ENCODE data around the gene KRT10. TPM values are rescaled to one million over a fixed set of nuclear protein-coding genes. Genes with fewer than 3 reads are reported as not detected.
"Not testable (repeated sequence)": the region's sequence is repeated elsewhere in the genome, so short reads cannot be mapped to it uniquely, and the experiment has no call there.

Gene KRT10
- total RNA-seq, 4 donors from 2014 or later: 5.1 to 19.0 (median 8.1) TPM

DNA sequence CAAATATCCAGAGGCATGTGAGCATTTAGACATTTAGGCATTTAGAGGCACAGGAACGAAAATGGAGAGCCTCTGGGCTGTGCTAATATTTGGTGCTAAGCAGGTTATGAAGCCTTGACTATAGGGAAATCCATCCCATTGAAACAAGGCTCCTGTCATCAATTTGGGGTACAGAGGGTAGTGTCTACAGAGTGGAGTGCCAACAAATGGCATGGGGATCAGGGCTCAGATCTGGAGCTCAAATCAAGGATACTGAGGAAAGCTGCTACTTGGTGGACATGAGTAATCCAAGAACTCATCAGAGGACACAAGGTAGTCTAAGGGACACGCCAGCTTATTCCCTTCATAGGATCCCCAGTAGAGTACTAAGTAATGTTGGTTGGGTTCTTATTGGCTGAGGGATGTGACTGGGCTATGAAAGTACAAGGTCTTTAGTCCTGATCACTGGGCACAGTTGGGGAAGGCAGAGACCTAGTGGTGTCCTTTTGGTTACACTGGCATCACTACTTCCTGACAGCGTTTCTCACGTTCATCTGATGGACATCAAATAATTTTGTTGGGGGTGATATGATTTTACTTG is 5.2 kb downstream of the KRT10 start:
- TF ChIP-seq POLR2A (IDR thresholded peaks at IDR 0.05): no peak
- TF ChIP-seq, protein P1, sequence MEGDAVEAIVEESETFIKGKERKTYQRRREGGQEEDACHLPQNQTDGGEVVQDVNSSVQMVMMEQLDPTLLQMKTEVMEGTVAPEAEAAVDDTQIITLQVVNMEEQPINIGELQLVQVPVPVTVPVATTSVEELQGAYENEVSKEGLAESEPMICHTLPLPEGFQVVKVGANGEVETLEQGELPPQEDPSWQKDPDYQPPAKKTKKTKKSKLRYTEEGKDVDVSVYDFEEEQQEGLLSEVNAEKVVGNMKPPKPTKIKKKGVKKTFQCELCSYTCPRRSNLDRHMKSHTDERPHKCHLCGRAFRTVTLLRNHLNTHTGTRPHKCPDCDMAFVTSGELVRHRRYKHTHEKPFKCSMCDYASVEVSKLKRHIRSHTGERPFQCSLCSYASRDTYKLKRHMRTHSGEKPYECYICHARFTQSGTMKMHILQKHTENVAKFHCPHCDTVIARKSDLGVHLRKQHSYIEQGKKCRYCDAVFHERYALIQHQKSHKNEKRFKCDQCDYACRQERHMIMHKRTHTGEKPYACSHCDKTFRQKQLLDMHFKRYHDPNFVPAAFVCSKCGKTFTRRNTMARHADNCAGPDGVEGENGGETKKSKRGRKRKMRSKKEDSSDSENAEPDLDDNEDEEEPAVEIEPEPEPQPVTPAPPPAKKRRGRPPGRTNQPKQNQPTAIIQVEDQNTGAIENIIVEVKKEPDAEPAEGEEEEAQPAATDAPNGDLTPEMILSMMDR (IDR thresholded peaks at IDR 0.05): no peak
- Histone ChIP-seq H3K9me3 (no peaks in the 10 kb centered on the region), H3K4me1 (peaks cover 0 to 5% (median 2%) of the 10 kb centered on the region in 4 donors), H3K4me3 (no peak overlapping the region), H3K27ac (no peak overlapping the region), H3K27me3 (no peaks in the 10 kb centered on the region), H3K36me3 (peaks cover 0 to 11% (median 0%) of the 10 kb centered on the region in 3 donors)
- no peak for DNase-seq

DNA sequence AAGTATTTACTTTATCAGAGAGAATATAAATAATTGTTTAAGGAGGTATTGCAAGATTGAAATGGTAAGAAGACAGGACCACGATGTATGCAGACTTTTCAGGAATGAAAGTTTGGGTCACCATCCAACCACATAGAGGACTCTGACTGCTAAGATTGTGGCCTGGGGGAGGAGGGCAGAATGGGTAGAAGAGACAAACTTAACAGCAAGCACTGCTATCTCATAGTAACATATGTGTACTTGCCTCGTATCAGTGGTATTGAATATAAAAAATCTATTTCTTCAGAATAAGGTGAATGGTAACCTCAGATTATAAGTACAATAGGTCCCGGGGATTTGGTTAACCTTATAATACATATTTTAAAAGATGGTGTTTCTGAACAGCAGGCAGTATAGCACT is 5.8 kb downstream of the KRT10 start:
- H3K9me3 ChIP-seq: no peaks in the 10 kb centered on the region
- no peak for TF ChIP-seq POLR2A (IDR thresholded peaks at IDR 0.05)
- TF ChIP-seq, protein P1 (IDR thresholded peaks at IDR 0.05): no peak
- H3K27ac ChIP-seq: no peak overlapping the region
- H3K4me1 ChIP-seq: peaks cover 0 to 5% (median 2%) of the 10 kb centered on the region in 4 donors
- H3K36me3 ChIP-seq: peaks cover 0 to 11% (median 0%) of the 10 kb centered on the region in 3 donors
- no peak for DNase-seq
- no peaks in the 10 kb centered on the region for H3K27me3 ChIP-seq
- H3K4me3 ChIP-seq: no peak overlapping the region

DNA sequence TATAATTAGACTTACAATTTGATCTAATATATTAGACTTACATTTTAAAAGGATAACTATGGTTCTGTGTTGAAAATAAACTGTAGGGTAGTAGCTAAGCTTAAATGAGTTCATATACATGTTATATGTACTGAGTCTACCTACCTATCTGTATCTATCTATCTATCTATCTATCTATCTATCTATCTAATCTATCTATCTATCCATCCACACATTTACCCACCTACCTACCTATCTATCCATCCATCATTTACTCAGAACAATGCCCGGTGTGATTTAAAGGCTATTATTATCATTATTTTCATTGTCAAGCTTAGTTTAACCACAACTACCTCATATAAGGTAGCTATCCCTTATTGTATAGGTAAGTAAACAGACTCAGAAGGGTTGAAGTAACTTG is 7.0 kb downstream of the KRT10 start:
- TF ChIP-seq, protein P1 (IDR thresholded peaks at IDR 0.05): no peak
- no peak for TF ChIP-seq POLR2A (IDR thresholded peaks at IDR 0.05)

DNA sequence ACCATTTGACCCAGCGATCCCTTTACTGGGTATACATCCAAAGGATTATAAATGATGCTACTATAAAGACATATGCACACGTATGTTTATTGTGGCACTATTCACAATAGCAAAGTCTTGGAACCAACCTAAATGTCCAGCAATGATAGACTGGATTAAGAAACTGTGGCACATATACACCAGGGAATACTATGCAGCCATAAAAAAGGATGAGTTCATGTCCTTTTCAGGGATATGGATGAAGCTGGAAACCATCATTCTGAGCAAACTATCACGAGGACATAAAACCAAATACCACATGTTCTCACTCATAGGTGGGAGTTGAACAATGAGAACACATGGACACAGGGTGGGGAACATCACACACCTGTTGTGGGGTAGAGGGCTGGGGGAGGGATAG is 7.8 kb downstream of the KRT10 start:
- H3K4me3 ChIP-seq, DNase-seq, H3K27me3 ChIP-seq, H3K27ac ChIP-seq, H3K9me3 ChIP-seq, H3K4me1 ChIP-seq: not testable (repeated sequence)
- peaks cover 0 to 11% (median 0%) of the 10 kb centered on the region in 3 donors for H3K36me3 ChIP-seq

More for the DNA sequence above, 7.0 kb downstream of the KRT10 start:
- Histone ChIP-seq H3K4me1 (peaks cover 0 to 5% (median 2%) of the 10 kb centered on the region in 4 donors), H3K9me3 (no peaks in the 10 kb centered on the region), H3K4me3 (no peak overlapping the region), H3K27ac (no peak overlapping the region), H3K27me3 (no peaks in the 10 kb centered on the region), H3K36me3 (peaks cover 0 to 11% (median 0%) of the 10 kb centered on the region in 3 donors)
- no peak for DNase-seq

DNA sequence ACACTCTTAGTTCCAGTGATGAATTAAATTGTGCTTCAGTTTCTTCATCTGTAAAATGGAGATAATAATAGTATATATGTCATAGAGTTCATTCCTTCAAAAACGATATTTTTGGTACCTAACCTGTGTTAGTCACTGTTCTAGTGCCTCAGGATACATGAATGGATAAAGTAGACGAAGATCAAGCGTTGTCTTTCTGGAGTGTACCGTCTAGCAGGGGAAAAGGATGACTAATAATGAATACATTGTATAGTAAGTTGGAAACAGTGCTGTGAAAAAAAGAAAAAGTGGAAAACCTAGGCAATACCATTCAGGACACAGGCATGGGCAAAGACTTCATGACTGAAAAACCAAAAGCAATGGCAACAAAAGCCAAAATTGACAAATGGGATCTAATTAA is 8.6 kb downstream of the KRT10 start:
- peaks cover 0 to 4% (median 0%) of the 10 kb centered on the region in 4 donors for H3K4me1 ChIP-seq
- H3K4me3 ChIP-seq: no peak overlapping the region
- peaks cover 0 to 11% (median 0%) of the 10 kb centered on the region in 3 donors for H3K36me3 ChIP-seq
- no peak overlapping the region for H3K27ac ChIP-seq
- DNase-seq: no peak
- no peaks in the 10 kb centered on the region for H3K27me3 ChIP-seq
- TF ChIP-seq, protein P1 (IDR thresholded peaks at IDR 0.05): no peak
- no peak for TF ChIP-seq POLR2A (IDR thresholded peaks at IDR 0.05)
- H3K9me3 ChIP-seq: no peaks in the 10 kb centered on the region

DNA sequence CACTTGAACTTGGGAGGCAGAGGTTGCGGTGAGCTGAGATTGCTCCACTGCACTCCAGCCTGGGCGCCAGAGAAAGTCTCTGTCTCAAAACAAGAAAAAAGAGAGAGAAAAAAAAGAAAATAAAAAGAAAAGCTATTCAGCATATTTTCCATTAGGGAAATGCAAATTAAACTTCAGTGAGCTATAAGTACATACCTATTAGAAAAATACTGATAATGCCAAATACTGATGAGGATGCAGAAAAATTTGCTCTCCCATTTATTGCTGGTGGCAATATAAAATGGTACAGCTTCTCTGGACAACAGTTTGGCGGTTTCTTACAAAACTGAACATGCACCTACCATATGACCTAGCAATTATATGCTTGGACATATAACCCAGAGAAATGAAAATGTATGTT is 9.8 kb downstream of the KRT10 start:
- Histone ChIP-seq H3K27me3 (no peaks in the 10 kb centered on the region), H3K4me1 (no peaks in the 10 kb centered on the region), H3K9me3 (no peaks in the 10 kb centered on the region), H3K4me3 (no peak overlapping the region), H3K27ac (no peak overlapping the region), H3K36me3 (peaks cover 0 to 10% (median 0%) of the 10 kb centered on the region in 3 donors)
- TF ChIP-seq, protein P1 (IDR thresholded peaks at IDR 0.05): no peak
- TF ChIP-seq POLR2A (IDR thresholded peaks at IDR 0.05): no peak
- no peak for DNase-seq

Data from Peyer's patch (tissue), 4 donors.